HepG2 (cell line): ENCODE data around the gene TDP2. TPM values are rescaled to one million over a fixed set of nuclear protein-coding genes. Genes with fewer than 3 reads are reported as not detected.

ENCODE experiments used
- FOXK1 ChIP-seq: sonication (generic); formaldehyde crosslinking; IDR thresholded peaks from 2 replicates; pipeline ENCODE4 v1.4.0; 2020; ENCODE audit warnings: low read depth, missing genetic modification reagents, borderline replicate concordance
- GABPA ChIP-seq, 2 experiments: IDR thresholded peaks; 2 replicates each; pipeline ENCODE4 v1.6.1; 2011 to 2016; ENCODE audit warnings: low read depth in 2 of 2, low read length in 1 of 2, missing biosample characterization in 1 of 2, missing genetic modification characterization in 1 of 2
- GATAD1 ChIP-seq: IDR thresholded peaks from 2 replicates; pipeline ENCODE4 v1.6.1; 2016; ENCODE audit warnings: missing genetic modification reagents, missing compliant biosample characterization
- HDAC2 ChIP-seq: sonication (generic); formaldehyde crosslinking; IDR thresholded peaks from 2 replicates; pipeline ENCODE4 v1.4.0; 2020; ENCODE audit warnings: missing genetic modification reagents
- PHF8 ChIP-seq: sonication (generic); formaldehyde crosslinking; IDR thresholded peaks from 2 replicates; pipeline ENCODE4 v1.5.0; 2020; ENCODE audit warnings: missing genetic modification reagents
- RARA ChIP-seq: IDR thresholded peaks from 2 replicates; pipeline ENCODE4 v1.6.1; 2016; ENCODE audit warnings: missing genetic modification reagents, missing compliant biosample characterization
- RBAK ChIP-seq: sonication (generic); formaldehyde crosslinking; IDR thresholded peaks from 2 replicates; pipeline ENCODE4 v1.5.1; 2020; ENCODE audit warnings: mild to moderate bottlenecking, missing genetic modification reagents
- RFXANK ChIP-seq: IDR thresholded peaks from 2 replicates; pipeline ENCODE4 v1.6.1; 2016
- SIX1 ChIP-seq: sonication (generic); formaldehyde crosslinking; IDR thresholded peaks from 2 replicates; pipeline ENCODE4 v1.4.0; 2020; ENCODE audit warnings: missing genetic modification reagents, borderline replicate concordance
- SMC3 ChIP-seq: IDR thresholded peaks from 2 replicates; pipeline ENCODE4 v1.6.1; 2011; ENCODE audit warnings: low read length, improper control_type of control experiment
- TCF7 ChIP-seq: sonication (generic); IDR thresholded peaks from 2 replicates; pipeline ENCODE4 v1.6.1; 2016; ENCODE audit warnings: antibody characterized with exemption, low read depth
- TEAD3 ChIP-seq: optimal IDR thresholded peaks from 2 replicates; pipeline ENCODE3; 2016; ENCODE audit warnings: borderline replicate concordance
- WIZ ChIP-seq: sonication (generic); formaldehyde crosslinking; IDR thresholded peaks from 2 replicates; pipeline ENCODE4 v1.5.1; 2020; ENCODE audit warnings: mild to moderate bottlenecking, missing genetic modification reagents
- ZBTB4 ChIP-seq: sonication (generic); formaldehyde crosslinking; IDR thresholded peaks from 2 replicates; pipeline ENCODE4 v1.4.0; 2020; ENCODE audit warnings: missing genetic modification reagents, mild to moderate bottlenecking, borderline replicate concordance
- ZNF20 ChIP-seq: sonication (generic); formaldehyde crosslinking; IDR thresholded peaks from 2 replicates; pipeline ENCODE4 v1.4.0; 2020; ENCODE audit warnings: mild to moderate bottlenecking, moderate library complexity, missing genetic modification reagents
- ZNF260 ChIP-seq: sonication (generic); formaldehyde crosslinking; IDR thresholded peaks from 2 replicates; pipeline ENCODE4 v1.4.0; 2020; ENCODE audit warnings: missing genetic modification reagents, low read depth, mild to moderate bottlenecking, borderline replicate concordance
- ZNF343 ChIP-seq: sonication (generic); formaldehyde crosslinking; IDR thresholded peaks from 2 replicates; pipeline ENCODE4 v1.4.0; 2020; ENCODE audit warnings: mild to moderate bottlenecking, missing genetic modification reagents
- ZNF572 ChIP-seq: sonication (generic); formaldehyde crosslinking; IDR thresholded peaks from 2 replicates; pipeline ENCODE4 v1.5.1; 2020; ENCODE audit warnings: mild to moderate bottlenecking, missing genetic modification reagents
- ZNF577 ChIP-seq: sonication (generic); formaldehyde crosslinking; IDR thresholded peaks from 2 replicates; pipeline ENCODE4 v1.4.0; 2020; ENCODE audit warnings: mild to moderate bottlenecking, low read depth, missing genetic modification reagents, borderline replicate concordance
- ZNF619 ChIP-seq: sonication (generic); formaldehyde crosslinking; IDR thresholded peaks from 2 replicates; pipeline ENCODE4 v1.4.0; 2020; ENCODE audit warnings: mild to moderate bottlenecking, missing genetic modification reagents
- polyA plus RNA-seq, 8 experiments: library from polyadenylated mRNA; depleted of rRNA in 3 of 8; stranded (reverse) in 7 of 8; unstranded in 1 of 8; fragments of >200 nt; fragmentation: Illumina TruSeq in 4 of 8; extraction: Trizol in 4 of 8; gene quantifications; 2 replicates each; pipeline versions ENCODE4 v1.2.1 to v1.2.3, GENCODE V29; 2011 to 2016; ENCODE audit warnings: low read depth in 4 of 8, missing spikeins in 1 of 8, mixed read lengths in 1 of 8; ENCODE audit not compliant: insufficient read depth in 1 of 8
- total RNA-seq, 5 experiments: library from RNA; depleted of rRNA; stranded (reverse); fragments of >200 nt; fragmentation: Illumina TruSeq; extraction: Trizol; gene quantifications; 2 replicates each; pipeline ENCODE4 v1.2.3, GENCODE V29; 2016; ENCODE audit warnings: low read depth in 1 of 5
- TF ChIP-seq, protein P1 (sequence below): sonication (generic); formaldehyde crosslinking; IDR thresholded peaks from 2 replicates; pipeline ENCODE4 v1.9.0; 2021; ENCODE audit warnings: missing genetic modification reagents, borderline replicate concordance
- TF ChIP-seq, protein P2 (sequence below): sonication (generic); formaldehyde crosslinking; IDR thresholded peaks from 2 replicates; pipeline ENCODE4 v1.5.0; 2020; ENCODE audit warnings: missing genetic modification reagents
- TF ChIP-seq, protein P3 (sequence below): sonication (generic); formaldehyde crosslinking; IDR thresholded peaks from 2 replicates; pipeline ENCODE4 v1.4.0; 2020; ENCODE audit warnings: mild to moderate bottlenecking, low read depth, missing genetic modification reagents

The TDP2 gene
- total and polyA plus RNA-seq, 2 of the 13 experiments (the other 11 are each of a cell fraction or from before 2014, with no cell fraction given): 30.5 to 42.6 TPM

DNA sequence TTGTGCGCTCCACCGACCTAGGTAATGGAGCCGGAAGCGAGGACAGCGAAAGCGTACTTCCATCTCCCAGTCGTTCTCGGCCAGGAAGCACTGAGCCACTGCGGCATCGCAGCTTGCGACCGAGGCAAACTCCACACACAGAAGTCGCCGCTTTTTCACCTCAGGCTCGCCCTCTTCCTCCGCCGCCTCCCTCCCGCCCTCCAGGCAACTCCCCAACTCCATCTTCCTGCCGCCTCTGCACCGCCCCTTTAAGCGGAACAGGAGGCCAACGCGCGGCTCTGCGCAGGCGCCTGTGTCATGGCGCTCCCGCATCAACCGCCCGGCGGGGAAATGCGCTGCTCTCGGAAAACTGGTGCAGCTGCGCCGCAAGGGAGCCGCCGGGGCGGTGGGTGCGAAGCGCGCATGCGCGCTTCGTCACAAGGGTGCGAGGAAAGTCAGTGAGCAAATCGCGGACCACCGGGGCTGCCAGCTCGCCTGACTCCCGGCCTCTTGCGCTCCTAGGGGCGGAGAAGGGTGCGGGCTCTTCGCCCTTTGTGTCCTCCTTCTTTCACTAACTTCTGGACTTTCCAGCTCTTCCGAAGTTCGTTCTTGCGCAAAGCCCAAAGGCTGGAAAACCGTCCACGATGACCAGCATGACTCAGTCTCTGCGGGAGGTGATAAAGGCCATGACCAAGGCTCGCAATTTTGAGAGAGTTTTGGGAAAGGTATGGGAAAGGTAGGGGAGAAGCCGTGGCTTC is at the start of gene TDP2, which contains the start of gene ACOT13 (continued):
- TF ChIP-seq PHF8 (CRISPR knock-in tag) (peak; percentile 94), SMC3 (peak; percentile 40), TCF7 (no peak), ZNF20 (CRISPR knock-in tag) (no peak), ZBTB4 (no peak; the same call in 1 of the 2 replicates), RBAK (CRISPR knock-in tag) (no peak; the same call in 1 of the 2 replicates), HDAC2 (peak; percentile 92), WIZ (CRISPR knock-in tag) (no peak; the same call in none of the 2 replicates), RFXANK (CRISPR knock-in tag) (peak; percentile 94), SIX1 (CRISPR knock-in tag) (peak; percentile 22; the same call in 1 of the 2 replicates), FOXK1 (peak; percentile 97), GABPA (IDR thresholded peaks at IDR 0.05; ENCODE audit: low read depth, low read length) (peak; percentile 71), GABPA (CRISPR knock-in tag; IDR thresholded peaks at IDR 0.05; ENCODE audit: low read depth) (peak; percentile 88), RARA (peak; percentile 3; the same call in 1 of the 2 replicates), ZNF260 (CRISPR knock-in tag) (peak; percentile 9; the same call in 1 of the 2 replicates), ZNF619 (CRISPR knock-in tag) (peak; percentile 65; the same call in 1 of the 2 replicates), GATAD1 (peak; percentile 96), TEAD3 (CRISPR knock-in tag) (peak; percentile 61), ZNF572 (0 out of 2 replicates have a peak, but pooled peaks have one; percentile 7), ZNF577 (CRISPR knock-in tag) (no peak), ZNF343 (CRISPR knock-in tag) (peak; percentile 91)
- TF ChIP-seq, protein P1, sequence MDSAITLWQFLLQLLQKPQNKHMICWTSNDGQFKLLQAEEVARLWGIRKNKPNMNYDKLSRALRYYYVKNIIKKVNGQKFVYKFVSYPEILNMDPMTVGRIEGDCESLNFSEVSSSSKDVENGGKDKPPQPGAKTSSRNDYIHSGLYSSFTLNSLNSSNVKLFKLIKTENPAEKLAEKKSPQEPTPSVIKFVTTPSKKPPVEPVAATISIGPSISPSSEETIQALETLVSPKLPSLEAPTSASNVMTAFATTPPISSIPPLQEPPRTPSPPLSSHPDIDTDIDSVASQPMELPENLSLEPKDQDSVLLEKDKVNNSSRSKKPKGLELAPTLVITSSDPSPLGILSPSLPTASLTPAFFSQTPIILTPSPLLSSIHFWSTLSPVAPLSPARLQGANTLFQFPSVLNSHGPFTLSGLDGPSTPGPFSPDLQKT (CRISPR knock-in tag): no peak
- TF ChIP-seq, protein P2, sequence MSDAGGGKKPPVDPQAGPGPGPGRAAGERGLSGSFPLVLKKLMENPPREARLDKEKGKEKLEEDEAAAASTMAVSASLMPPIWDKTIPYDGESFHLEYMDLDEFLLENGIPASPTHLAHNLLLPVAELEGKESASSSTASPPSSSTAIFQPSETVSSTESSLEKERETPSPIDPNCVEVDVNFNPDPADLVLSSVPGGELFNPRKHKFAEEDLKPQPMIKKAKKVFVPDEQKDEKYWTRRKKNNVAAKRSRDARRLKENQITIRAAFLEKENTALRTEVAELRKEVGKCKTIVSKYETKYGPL (CRISPR knock-in tag): 0 out of 2 replicates have a peak, but pooled peaks have one; percentile 25
- TF ChIP-seq, protein P3, sequence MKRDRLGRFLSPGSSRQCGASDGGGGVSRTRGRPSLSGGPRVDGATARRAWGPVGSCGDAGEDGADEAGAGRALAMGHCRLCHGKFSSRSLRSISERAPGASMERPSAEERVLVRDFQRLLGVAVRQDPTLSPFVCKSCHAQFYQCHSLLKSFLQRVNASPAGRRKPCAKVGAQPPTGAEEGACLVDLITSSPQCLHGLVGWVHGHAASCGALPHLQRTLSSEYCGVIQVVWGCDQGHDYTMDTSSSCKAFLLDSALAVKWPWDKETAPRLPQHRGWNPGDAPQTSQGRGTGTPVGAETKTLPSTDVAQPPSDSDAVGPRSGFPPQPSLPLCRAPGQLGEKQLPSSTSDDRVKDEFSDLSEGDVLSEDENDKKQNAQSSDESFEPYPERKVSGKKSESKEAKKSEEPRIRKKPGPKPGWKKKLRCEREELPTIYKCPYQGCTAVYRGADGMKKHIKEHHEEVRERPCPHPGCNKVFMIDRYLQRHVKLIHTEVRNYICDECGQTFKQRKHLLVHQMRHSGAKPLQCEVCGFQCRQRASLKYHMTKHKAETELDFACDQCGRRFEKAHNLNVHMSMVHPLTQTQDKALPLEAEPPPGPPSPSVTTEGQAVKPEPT: peak; percentile 88
